ENCODE measurements around the gene ZBTB18.

ZBTB18 gene

DNA sequence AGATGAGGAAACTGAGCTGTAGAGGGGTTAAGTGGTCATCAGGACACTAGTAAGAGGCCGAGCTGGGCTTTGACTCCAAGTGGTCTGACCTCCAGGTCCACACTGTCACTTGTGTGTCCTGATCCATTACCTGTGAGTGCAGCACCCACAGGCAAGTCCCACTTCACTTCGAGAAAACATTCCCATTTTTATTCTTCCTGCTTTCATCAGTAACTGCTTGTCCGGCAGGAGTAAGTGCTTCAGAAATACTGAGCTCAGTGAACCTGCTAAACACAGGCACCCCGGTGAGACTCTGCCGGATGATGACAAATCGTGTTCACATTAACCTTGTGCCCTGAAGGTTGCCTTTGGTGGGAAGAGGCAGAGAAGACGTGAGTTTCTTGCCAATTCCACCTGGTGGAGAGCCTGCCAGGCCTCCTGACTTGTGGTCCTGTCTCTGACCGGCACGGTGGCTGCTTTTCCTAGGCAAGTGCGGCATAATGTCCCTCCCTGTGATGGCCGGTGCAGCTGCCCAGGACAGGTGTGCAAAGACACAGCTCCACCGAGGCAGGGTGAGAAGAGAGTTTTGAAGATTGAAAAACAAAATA lies 29.4 kb downstream of the ZBTB18 start:
- H3K9me3 ChIP-seq (ENCODE audit: control insufficient read depth in 1 of 2, low read length in 2 of 2) = no peaks in the 10 kb centered on the region
- no peaks in the 10 kb centered on the region for H3K36me3 ChIP-seq (ENCODE audit: control insufficient read depth in 1 of 2, insufficient read depth in 2 of 2, low read length in 2 of 2)
- no peaks in the 10 kb centered on the region for H3K27me3 ChIP-seq (ENCODE audit: low read depth, low read length)
- H3K27ac ChIP-seq (ENCODE audit: low read length) = no peak overlapping the region
- H3K4me3 ChIP-seq (ENCODE audit: low read depth in 1 of 2, low read length in 2 of 2) = no peak overlapping the region
- no peaks in the 10 kb centered on the region for H3K4me1 ChIP-seq (ENCODE audit: control insufficient read depth in 1 of 2, insufficient read depth in 2 of 2, low read length in 2 of 2)

DNA sequence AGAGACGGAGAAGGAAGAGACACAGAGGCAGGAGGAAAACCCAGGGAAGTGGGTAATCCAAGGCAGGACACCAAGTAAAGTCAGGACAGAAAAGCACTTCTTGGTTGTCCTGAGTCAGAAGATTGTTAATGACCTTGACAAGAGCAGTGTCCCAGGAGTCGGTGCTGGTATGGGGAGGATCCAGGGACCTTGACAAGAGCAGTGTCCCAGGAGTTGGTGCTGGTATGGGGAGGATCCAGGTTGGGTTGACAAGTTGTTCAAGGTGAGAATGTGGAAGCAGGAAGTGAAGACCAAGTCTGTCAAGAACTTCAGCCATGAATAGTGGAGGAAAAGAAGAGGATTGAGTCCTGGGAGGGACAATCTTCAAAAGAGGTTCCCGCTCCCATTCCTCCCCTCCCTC lies 31.9 kb downstream of the ZBTB18 start:
- H3K27me3 ChIP-seq (ENCODE audit: low read depth, low read length) = no peaks in the 10 kb centered on the region
- no peaks in the 10 kb centered on the region for H3K36me3 ChIP-seq (ENCODE audit: control insufficient read depth in 1 of 2, insufficient read depth in 2 of 2, low read length in 2 of 2)
- H3K9me3 ChIP-seq (ENCODE audit: control insufficient read depth in 1 of 2, low read length in 2 of 2) = peaks cover 4 to 9% of the 10 kb centered on the region in 2 donors
- H3K27ac ChIP-seq (ENCODE audit: low read length) = no peak overlapping the region
- H3K4me1 ChIP-seq (ENCODE audit: control insufficient read depth in 1 of 2, insufficient read depth in 2 of 2, low read length in 2 of 2) = no peaks in the 10 kb centered on the region
- no peak overlapping the region for H3K4me3 ChIP-seq (ENCODE audit: low read depth in 1 of 2, low read length in 2 of 2)

DNA sequence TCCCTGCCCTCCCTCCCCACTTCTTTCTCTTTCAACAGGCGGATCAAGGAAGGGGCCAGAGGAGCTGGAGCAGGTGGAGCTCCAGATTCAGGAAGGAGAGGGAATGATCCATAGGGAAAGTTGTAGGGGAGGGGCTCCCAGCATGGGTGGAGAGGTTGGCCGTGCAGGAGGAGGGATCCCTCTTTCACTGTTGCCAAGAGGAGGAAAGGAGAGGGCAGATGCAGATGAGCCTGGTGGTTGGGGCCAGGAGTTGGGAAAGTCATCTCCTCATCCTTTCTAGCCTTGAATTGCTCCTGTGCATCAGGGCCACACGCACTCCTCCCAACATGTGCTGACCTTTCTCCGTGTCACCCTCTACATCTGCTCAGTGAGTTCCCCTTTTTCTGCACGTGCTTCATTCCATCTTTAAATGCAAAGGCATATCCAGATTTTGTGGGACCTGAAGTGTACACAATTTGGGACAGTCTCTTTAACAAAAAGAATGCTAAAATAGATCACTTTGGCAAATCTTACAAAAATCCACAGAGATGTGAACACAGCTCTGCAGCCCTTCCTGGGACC lies 32.4 kb downstream of the ZBTB18 start:
- Histone ChIP-seq H3K36me3 (ENCODE audit: control insufficient read depth in 1 of 2, insufficient read depth in 2 of 2, low read length in 2 of 2) (no peaks in the 10 kb centered on the region), H3K4me3 (ENCODE audit: low read depth in 1 of 2, low read length in 2 of 2) (no peak overlapping the region), H3K27ac (ENCODE audit: low read length) (no peak overlapping the region), H3K27me3 (ENCODE audit: low read depth, low read length) (no peaks in the 10 kb centered on the region), H3K9me3 (ENCODE audit: control insufficient read depth in 1 of 2, low read length in 2 of 2) (peaks cover 4 to 9% of the 10 kb centered on the region in 2 donors), H3K4me1 (ENCODE audit: control insufficient read depth in 1 of 2, insufficient read depth in 2 of 2, low read length in 2 of 2) (no peaks in the 10 kb centered on the region)

DNA sequence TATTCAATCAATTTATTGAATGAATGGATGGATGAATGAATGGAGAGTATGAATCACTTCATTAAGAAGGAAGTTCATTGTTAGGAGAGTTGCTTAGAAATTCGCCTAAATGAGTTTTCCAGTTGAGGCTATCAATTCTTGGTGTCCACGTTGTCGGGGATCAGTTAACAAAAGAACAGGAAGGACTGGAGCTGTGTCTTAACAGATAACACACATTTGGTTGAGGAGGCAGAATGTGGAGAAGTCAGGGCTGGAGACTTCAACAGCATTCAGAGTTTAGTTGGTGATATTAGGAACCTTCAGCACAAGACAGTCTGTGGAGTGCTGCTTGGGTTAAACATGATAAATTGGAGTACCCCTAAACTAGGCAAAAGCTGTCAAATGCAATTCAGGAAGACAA lies 33.7 kb downstream of the ZBTB18 start:
- no peak overlapping the region for H3K4me3 ChIP-seq (ENCODE audit: low read depth in 1 of 2, low read length in 2 of 2)
- H3K9me3 ChIP-seq (ENCODE audit: control insufficient read depth in 1 of 2, low read length in 2 of 2) = peaks cover 4 to 9% of the 10 kb centered on the region in 2 donors
- H3K27me3 ChIP-seq (ENCODE audit: low read depth, low read length) = no peaks in the 10 kb centered on the region
- H3K36me3 ChIP-seq (ENCODE audit: control insufficient read depth in 1 of 2, insufficient read depth in 2 of 2, low read length in 2 of 2) = no peaks in the 10 kb centered on the region
- H3K27ac ChIP-seq (ENCODE audit: low read length) = no peak overlapping the region
- no peaks in the 10 kb centered on the region for H3K4me1 ChIP-seq (ENCODE audit: control insufficient read depth in 1 of 2, insufficient read depth in 2 of 2, low read length in 2 of 2)

DNA sequence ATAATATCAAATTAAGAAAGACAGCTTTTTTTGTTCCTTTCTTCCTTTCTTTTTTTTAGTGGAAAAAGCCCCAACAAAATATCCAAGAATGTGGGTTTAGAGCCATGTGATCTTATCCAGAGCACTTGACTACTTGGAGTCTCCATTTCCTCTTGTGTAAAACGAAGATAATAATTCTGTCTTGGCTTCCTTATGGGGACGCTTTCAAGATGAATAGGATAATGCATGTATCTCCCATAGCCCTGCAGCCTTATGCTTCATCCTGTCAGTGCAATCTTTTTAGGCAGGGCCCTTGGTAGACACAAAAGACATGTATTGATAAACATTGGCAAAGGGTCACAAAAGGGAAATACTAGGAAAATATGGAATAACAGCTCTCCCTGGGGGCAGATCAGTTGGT lies 34.8 kb downstream of the ZBTB18 start:
- Histone ChIP-seq H3K36me3 (ENCODE audit: control insufficient read depth in 1 of 2, insufficient read depth in 2 of 2, low read length in 2 of 2) (no peaks in the 10 kb centered on the region), H3K4me3 (ENCODE audit: low read depth in 1 of 2, low read length in 2 of 2) (no peak overlapping the region), H3K4me1 (ENCODE audit: control insufficient read depth in 1 of 2, insufficient read depth in 2 of 2, low read length in 2 of 2) (no peaks in the 10 kb centered on the region), H3K27me3 (ENCODE audit: low read depth, low read length) (no peaks in the 10 kb centered on the region), H3K27ac (ENCODE audit: low read length) (no peak overlapping the region), H3K9me3 (ENCODE audit: control insufficient read depth in 1 of 2, low read length in 2 of 2) (peaks cover 4 to 9% of the 10 kb centered on the region in 2 donors)

DNA sequence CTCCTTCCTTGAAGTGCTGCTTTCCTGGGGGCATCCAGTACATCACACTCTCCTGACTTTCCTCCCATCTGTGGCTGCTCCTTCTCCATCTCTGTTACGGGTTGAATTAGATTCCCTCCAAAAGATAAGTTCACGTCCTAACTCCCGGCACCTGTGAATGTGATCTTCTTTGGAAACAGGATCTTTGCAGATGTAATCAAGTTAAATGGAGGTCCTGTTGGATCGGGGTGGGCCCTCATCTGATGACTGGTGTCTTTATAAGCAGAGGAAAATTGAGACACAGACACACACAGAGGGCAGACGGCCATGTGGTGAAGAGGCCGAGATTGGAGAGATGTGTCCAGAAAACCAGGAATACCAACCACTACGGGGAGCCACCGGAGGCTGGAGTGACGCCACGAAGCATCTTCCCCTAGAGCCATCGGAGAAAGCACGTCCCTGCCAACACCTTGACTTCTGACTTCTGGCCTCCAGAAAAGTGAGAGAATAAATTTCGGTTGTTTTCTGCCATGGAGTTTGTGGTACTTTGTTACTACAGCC lies 36.0 kb downstream of the ZBTB18 start:
- H3K36me3 ChIP-seq (ENCODE audit: control insufficient read depth in 1 of 2, insufficient read depth in 2 of 2, low read length in 2 of 2) = no peaks in the 10 kb centered on the region
- H3K27ac ChIP-seq (ENCODE audit: low read length) = no peak overlapping the region
- no peaks in the 10 kb centered on the region for H3K27me3 ChIP-seq (ENCODE audit: low read depth, low read length)
- H3K9me3 ChIP-seq (ENCODE audit: control insufficient read depth in 1 of 2, low read length in 2 of 2) = peaks cover 4 to 9% of the 10 kb centered on the region in 2 donors
- no peak overlapping the region for H3K4me3 ChIP-seq (ENCODE audit: low read depth in 1 of 2, low read length in 2 of 2)
- H3K4me1 ChIP-seq (ENCODE audit: control insufficient read depth in 1 of 2, insufficient read depth in 2 of 2, low read length in 2 of 2) = no peaks in the 10 kb centered on the region

DNA sequence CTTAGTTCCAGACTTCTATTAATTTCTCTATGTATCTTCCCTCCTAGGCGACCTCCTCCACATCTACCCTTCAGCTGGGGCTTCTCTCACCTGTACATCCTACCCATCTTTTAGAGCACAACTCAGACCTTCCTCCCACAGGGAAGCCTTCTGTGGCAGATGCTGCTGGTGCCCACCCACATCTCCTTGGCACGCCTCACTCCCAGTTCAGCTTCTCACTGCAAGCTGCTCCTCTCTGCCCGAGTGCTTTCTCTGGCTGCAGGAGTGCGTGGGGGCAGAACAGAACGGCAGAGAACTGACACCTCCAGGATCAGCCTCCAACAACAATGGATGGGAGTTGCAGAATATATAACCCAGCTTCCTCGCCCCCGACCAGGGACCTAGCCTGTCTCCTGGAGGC lies 36.5 kb downstream of the ZBTB18 start:
- H3K36me3 ChIP-seq (ENCODE audit: control insufficient read depth in 1 of 2, insufficient read depth in 2 of 2, low read length in 2 of 2) = no peaks in the 10 kb centered on the region
- H3K27ac ChIP-seq (ENCODE audit: low read length) = no peak overlapping the region
- peaks cover 4 to 9% of the 10 kb centered on the region in 2 donors for H3K9me3 ChIP-seq (ENCODE audit: control insufficient read depth in 1 of 2, low read length in 2 of 2)
- no peaks in the 10 kb centered on the region for H3K4me1 ChIP-seq (ENCODE audit: control insufficient read depth in 1 of 2, insufficient read depth in 2 of 2, low read length in 2 of 2)
- no peak overlapping the region for H3K4me3 ChIP-seq (ENCODE audit: low read depth in 1 of 2, low read length in 2 of 2)
- no peaks in the 10 kb centered on the region for H3K27me3 ChIP-seq (ENCODE audit: low read depth, low read length)

DNA sequence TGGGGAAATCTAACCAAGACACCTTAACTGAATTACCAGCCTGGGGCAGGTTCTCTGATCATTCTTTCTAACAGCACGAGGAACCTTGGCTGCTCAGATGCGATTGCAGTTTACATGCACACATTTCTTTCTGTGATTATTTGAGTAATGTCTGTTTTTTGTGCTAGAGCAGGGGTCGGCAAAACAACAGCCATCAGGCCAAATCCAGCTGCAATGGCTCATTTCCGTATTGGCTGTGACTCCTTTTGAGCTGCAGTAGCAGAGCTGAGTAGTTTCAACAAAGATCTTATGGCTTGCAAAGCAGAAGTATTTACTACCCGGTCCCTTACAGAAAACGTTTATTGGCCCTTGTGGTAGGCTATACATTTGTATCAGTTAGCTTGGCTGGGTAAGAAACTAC lies 37.1 kb downstream of the ZBTB18 start:
- Histone ChIP-seq H3K9me3 (ENCODE audit: control insufficient read depth in 1 of 2, low read length in 2 of 2) (peaks cover 4 to 9% of the 10 kb centered on the region in 2 donors), H3K4me3 (ENCODE audit: low read depth in 1 of 2, low read length in 2 of 2) (no peak overlapping the region), H3K36me3 (ENCODE audit: control insufficient read depth in 1 of 2, insufficient read depth in 2 of 2, low read length in 2 of 2) (no peaks in the 10 kb centered on the region), H3K27me3 (ENCODE audit: low read depth, low read length) (no peaks in the 10 kb centered on the region), H3K27ac (ENCODE audit: low read length) (no peak overlapping the region), H3K4me1 (ENCODE audit: control insufficient read depth in 1 of 2, insufficient read depth in 2 of 2, low read length in 2 of 2) (no peaks in the 10 kb centered on the region)

DNA sequence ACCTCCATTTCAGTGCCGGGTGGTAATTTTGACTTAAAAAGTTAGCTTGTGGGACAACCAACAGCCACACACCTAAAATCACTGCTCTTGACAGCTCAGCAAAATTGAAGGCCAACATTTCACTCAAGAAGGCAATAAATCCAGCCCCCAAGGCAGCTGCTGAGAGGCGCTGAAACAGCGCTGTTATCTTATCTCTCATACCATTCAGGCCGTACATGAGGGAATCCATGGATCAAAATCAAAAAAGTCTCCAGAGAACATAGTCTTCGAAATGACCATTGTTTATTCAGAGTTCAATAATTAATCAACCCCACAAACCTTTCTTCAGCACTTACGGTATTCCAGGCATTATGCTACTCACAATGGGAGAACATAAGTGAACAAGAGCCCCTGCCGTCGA lies 38.5 kb downstream of the ZBTB18 start:
- no peak overlapping the region for H3K4me3 ChIP-seq (ENCODE audit: low read depth in 1 of 2, low read length in 2 of 2)
- H3K27me3 ChIP-seq (ENCODE audit: low read depth, low read length) = no peaks in the 10 kb centered on the region
- no peak overlapping the region for H3K27ac ChIP-seq (ENCODE audit: low read length)
- peaks cover 4 to 9% of the 10 kb centered on the region in 2 donors for H3K9me3 ChIP-seq (ENCODE audit: control insufficient read depth in 1 of 2, low read length in 2 of 2)
- H3K36me3 ChIP-seq (ENCODE audit: control insufficient read depth in 1 of 2, insufficient read depth in 2 of 2, low read length in 2 of 2) = no peaks in the 10 kb centered on the region
- no peaks in the 10 kb centered on the region for H3K4me1 ChIP-seq (ENCODE audit: control insufficient read depth in 1 of 2, insufficient read depth in 2 of 2, low read length in 2 of 2)

DNA sequence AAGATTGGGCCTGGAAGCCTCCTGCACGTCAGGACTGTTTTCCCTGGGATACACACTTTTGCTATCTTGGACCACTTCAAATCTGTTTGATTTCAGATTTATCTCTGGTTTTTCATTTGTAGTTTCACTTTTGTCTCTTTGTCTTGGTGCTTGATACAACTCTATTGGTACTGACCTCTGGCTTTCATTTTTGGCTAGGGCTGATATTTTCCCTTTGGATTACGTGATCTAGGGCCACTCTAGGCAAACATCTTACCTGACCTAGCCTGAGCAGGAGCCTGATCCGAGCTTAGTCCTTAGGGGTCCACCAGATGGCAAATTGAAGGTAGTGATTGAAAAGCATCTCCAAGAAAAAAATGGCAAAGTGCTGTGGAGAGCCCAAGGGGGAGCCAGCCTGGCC lies 39.6 kb downstream of the ZBTB18 start:
- no peak overlapping the region for H3K4me3 ChIP-seq (ENCODE audit: low read depth in 1 of 2, low read length in 2 of 2)
- H3K9me3 ChIP-seq (ENCODE audit: control insufficient read depth in 1 of 2, low read length in 2 of 2) = peaks cover 4 to 9% of the 10 kb centered on the region in 2 donors
- no peak overlapping the region for H3K27ac ChIP-seq (ENCODE audit: low read length)
- no peaks in the 10 kb centered on the region for H3K36me3 ChIP-seq (ENCODE audit: control insufficient read depth in 1 of 2, insufficient read depth in 2 of 2, low read length in 2 of 2)
- no peaks in the 10 kb centered on the region for H3K27me3 ChIP-seq (ENCODE audit: low read depth, low read length)
- no peaks in the 10 kb centered on the region for H3K4me1 ChIP-seq (ENCODE audit: control insufficient read depth in 1 of 2, insufficient read depth in 2 of 2, low read length in 2 of 2)

DNA sequence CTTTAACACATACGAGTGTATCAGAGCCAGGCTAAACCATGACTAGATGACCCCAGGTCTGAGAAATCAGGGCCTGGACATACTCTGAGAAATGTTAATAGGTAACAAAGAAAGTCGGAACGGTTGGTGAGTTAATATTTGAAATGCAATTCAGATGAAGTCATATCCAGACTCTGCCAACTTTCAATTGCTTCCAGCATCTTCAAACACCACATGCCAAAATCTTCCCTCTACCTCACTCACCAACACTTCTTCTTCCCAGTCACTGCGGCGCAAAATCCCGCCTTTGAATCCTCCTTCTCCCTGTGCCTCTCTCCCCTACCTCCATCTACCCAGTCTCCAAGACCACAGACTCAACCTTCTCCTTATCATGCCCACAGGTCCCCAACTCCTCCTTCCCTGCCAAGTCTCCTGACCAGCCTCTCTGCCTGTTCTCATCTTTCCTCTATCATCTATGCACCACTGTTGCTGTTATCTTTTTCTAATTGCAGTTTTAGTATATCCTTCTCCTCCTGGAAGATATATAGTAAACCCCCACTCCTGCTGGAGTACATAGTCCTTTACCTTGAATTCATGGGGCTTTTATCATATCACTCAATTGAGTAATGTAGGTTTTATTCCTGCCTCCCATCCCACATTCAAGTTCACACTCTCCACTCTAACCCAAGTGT lies 41.3 kb downstream of the ZBTB18 start:
- Histone ChIP-seq H3K27me3 (ENCODE audit: low read depth, low read length) (no peaks in the 10 kb centered on the region), H3K36me3 (ENCODE audit: control insufficient read depth in 1 of 2, insufficient read depth in 2 of 2, low read length in 2 of 2) (no peaks in the 10 kb centered on the region), H3K4me1 (ENCODE audit: control insufficient read depth in 1 of 2, insufficient read depth in 2 of 2, low read length in 2 of 2) (no peaks in the 10 kb centered on the region), H3K27ac (ENCODE audit: low read length) (no peak overlapping the region), H3K4me3 (ENCODE audit: low read depth in 1 of 2, low read length in 2 of 2) (no peak overlapping the region), H3K9me3 (ENCODE audit: control insufficient read depth in 1 of 2, low read length in 2 of 2) (no peaks in the 10 kb centered on the region)

Data from muscle layer of duodenum (tissue), 2 donors.